Osteoblast (primary cell): ENCODE data around the gene SPTBN2. TPM values are rescaled to one million over a fixed set of nuclear protein-coding genes. Genes with fewer than 3 reads are reported as not detected.
"Not testable (repeated sequence)": the region's sequence is repeated elsewhere in the genome, so short reads cannot be mapped to it uniquely, and the experiment has no call there.

Source experiments
- DNase-seq: peaks from one replicate; pipeline ENCODE4 v3.0.0; 2011; ENCODE audit warnings: low spot score, mixed read lengths; ENCODE audit not compliant: insufficient read length; ENCODE audit errors: missing footprints
- H2AFZ ChIP-seq: 2 replicates; pipeline ENCODE4 v1.6.0; 2011; ENCODE audit warnings: mild to moderate bottlenecking, low read length
- H3K27ac ChIP-seq: 2 replicates; pipeline ENCODE4 v1.5.1; 2011; ENCODE audit warnings: mild to moderate bottlenecking, low read depth, low read length, moderate library complexity
- H3K27me3 ChIP-seq: 2 replicates; pipeline ENCODE4 v1.6.0; 2012; ENCODE audit warnings: mild to moderate bottlenecking, control low read depth, inconsistent platforms, low read length, moderate library complexity; ENCODE audit not compliant: insufficient read depth
- H3K36me3 ChIP-seq: 2 replicates; pipeline ENCODE4 v1.5.1; 2011; ENCODE audit warnings: mild to moderate bottlenecking, low read length, control low read depth, moderate library complexity; ENCODE audit not compliant: insufficient read depth
- H3K4me1 ChIP-seq: 2 replicates; pipeline ENCODE4 v1.5.1; 2011; ENCODE audit warnings: mild to moderate bottlenecking, low read length, control low read depth, moderate library complexity; ENCODE audit not compliant: insufficient read depth
- H3K4me2 ChIP-seq: 2 replicates; pipeline ENCODE4 v1.6.0; 2011; ENCODE audit warnings: mild to moderate bottlenecking, low read length; ENCODE audit not compliant: insufficient read depth
- H3K4me3 ChIP-seq: fragments of 200-600 bp; sonication (generic); 3 replicates; pipeline ENCODE4 v1.5.1; 2012; ENCODE audit warnings: mild to moderate bottlenecking, low read length, inconsistent platforms; ENCODE audit not compliant: insufficient read depth
- H3K79me2 ChIP-seq: 2 replicates; pipeline ENCODE4 v1.6.0; 2012; ENCODE audit warnings: mild to moderate bottlenecking, low read length, control low read depth, inconsistent platforms; ENCODE audit not compliant: insufficient read depth
- H3K9me3 ChIP-seq: 2 replicates; pipeline ENCODE4 v1.5.1; 2011; ENCODE audit warnings: low read depth, low read length, control low read depth
- H4K20me1 ChIP-seq: 2 replicates; pipeline ENCODE4 v1.6.0; 2012; ENCODE audit warnings: mild to moderate bottlenecking, low read length, control low read depth; ENCODE audit not compliant: insufficient read depth
- total RNA-seq: library from RNA; depleted of rRNA; stranded (reverse); fragments of >200 nt; gene quantifications from 2 replicates; pipeline ENCODE4 v1.2.3, GENCODE V29; 2012
- TF ChIP-seq, protein P1 (sequence below): IDR thresholded peaks from 2 replicates; pipeline ENCODE4 v1.5.1; 2011; ENCODE audit warnings: mild to moderate bottlenecking, low read depth, low read length, moderate library complexity; ENCODE audit errors: extremely low read depth

The SPTBN2 gene
- total RNA-seq, 1 donor = 2.2 TPM

DNA sequence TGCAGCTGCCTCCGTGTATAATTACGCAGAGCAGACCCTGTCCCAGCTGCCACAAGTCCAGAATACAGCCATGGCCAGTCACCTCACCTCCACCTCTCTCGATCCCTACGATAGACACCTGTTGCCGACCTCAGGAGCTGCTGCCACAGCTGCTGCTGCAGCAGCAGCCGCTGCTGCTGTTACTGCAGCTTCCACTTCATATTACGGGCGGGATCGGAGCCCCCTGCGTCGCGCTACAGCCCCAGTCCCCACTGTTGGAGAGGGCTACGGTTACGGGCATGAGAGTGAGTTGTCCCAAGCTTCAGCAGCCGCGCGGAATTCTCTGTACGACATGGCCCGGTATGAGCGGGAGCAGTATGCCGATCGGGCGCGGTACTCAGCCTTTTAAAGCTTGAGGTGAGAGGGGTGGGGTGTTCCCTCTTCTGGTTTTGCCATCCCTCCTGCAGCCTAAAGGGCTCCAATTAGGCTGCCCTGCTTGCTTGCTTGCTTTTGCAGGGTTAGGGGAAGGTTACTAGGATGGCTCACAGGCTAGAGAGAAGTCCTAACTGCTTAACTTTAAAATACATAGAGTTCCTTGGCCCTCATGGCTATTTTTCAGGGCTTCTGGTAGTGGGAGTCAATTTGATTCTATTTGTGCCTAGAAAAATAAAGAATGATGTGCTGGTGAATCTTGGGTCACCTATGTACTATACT, 85.1 kb downstream of the SPTBN2 start:
- Histone ChIP-seq H3K4me3 (no peak overlapping the region), H3K27ac (no peak overlapping the region), H3K79me2 (peaks cover 99% of the 10 kb centered on the region), H3K4me1 (peaks cover 40% of the 10 kb centered on the region), H4K20me1 (peaks cover 93% of the 10 kb centered on the region), H3K4me2 (peak overlapping the region; percentile 85), H3K36me3 (peaks cover 86% of the 10 kb centered on the region), H2AFZ (no peak overlapping the region), H3K27me3 (no peaks in the 10 kb centered on the region), H3K9me3 (no peaks in the 10 kb centered on the region)
- DNase-seq = no peak
- TF ChIP-seq, protein P1, sequence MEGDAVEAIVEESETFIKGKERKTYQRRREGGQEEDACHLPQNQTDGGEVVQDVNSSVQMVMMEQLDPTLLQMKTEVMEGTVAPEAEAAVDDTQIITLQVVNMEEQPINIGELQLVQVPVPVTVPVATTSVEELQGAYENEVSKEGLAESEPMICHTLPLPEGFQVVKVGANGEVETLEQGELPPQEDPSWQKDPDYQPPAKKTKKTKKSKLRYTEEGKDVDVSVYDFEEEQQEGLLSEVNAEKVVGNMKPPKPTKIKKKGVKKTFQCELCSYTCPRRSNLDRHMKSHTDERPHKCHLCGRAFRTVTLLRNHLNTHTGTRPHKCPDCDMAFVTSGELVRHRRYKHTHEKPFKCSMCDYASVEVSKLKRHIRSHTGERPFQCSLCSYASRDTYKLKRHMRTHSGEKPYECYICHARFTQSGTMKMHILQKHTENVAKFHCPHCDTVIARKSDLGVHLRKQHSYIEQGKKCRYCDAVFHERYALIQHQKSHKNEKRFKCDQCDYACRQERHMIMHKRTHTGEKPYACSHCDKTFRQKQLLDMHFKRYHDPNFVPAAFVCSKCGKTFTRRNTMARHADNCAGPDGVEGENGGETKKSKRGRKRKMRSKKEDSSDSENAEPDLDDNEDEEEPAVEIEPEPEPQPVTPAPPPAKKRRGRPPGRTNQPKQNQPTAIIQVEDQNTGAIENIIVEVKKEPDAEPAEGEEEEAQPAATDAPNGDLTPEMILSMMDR = no peak

- Histone ChIP-seq H3K4me3 (peak overlapping the region; percentile 89), H3K4me2 (peak overlapping the region; percentile 85), H3K27ac (no peak overlapping the region), H3K27me3 (no peaks in the 10 kb centered on the region), H3K4me1 (peaks cover 47% of the 10 kb centered on the region), H3K9me3 (no peaks in the 10 kb centered on the region), H2AFZ (no peak overlapping the region), H3K79me2 (peaks cover 96% of the 10 kb centered on the region), H3K36me3 (peaks cover 68% of the 10 kb centered on the region), H4K20me1 (peaks cover 86% of the 10 kb centered on the region)
- no peak for DNase-seq
- TF ChIP-seq, protein P1 = no peak
These were observed 87.2 kb downstream of the SPTBN2 start for GRCh38 chr11:66641834-66642233.

- peaks cover 55% of the 10 kb centered on the region for H3K36me3 ChIP-seq
- not testable (repeated sequence) for H2AFZ ChIP-seq, DNase-seq, H3K9me3 ChIP-seq, H3K27me3 ChIP-seq
- peaks cover 96% of the 10 kb centered on the region for H3K79me2 ChIP-seq
- peak overlapping the region; percentile 89 for H3K4me3 ChIP-seq
- peaks cover 44% of the 10 kb centered on the region for H3K4me1 ChIP-seq
- peaks cover 74% of the 10 kb centered on the region for H4K20me1 ChIP-seq
- H3K4me2 ChIP-seq = peak overlapping the region; percentile 85
- peak overlapping the region; percentile 94 for H3K27ac ChIP-seq
These were observed 89.1 kb downstream of the SPTBN2 start for GRCh38 chr11:66639814-66640340.

DNA sequence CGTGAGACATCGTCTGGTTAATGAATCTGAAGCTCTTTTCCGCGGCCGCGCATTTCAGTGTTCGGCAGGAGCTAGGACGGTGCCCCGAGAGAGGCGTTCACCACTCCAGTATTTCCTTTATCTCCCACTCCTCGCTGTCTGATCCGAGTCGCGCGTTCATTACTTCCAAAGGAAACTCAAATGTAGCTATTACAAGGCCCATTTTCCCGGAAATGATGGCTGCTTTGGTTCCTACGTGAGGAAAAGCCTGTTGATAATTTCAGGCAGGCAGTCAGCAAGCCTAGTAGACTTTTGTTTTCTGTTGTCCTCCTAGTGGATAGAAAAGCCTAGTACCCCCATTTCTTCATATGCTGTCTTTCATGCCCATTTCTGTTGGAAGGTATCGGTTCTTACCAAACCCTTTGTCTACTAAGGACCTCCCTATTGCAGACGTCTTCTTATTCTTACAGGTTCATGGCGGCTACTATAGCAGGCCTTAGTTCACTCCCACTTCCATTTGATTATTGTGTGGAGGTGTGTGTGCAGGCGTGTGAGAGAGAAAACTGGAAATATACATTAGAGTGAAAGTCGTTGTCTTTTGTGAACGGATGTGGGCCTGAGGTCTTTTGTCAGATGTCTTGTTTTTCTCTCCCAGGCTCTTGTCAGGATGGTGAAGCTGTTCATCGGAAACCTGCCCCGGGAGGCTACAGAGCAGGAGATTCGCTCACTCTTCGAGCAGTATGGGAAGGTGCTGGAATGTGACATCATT, 89.8 kb downstream of the SPTBN2 start:
- Histone ChIP-seq H3K4me1 (peaks cover 43% of the 10 kb centered on the region), H3K27ac (peak overlapping the region; percentile 94), H3K4me3 (peak overlapping the region; percentile 89), H4K20me1 (peaks cover 69% of the 10 kb centered on the region), H3K36me3 (peaks cover 55% of the 10 kb centered on the region), H3K79me2 (peaks cover 96% of the 10 kb centered on the region), H3K9me3 (no peaks in the 10 kb centered on the region), H3K27me3 (no peaks in the 10 kb centered on the region), H2AFZ (peak overlapping the region; percentile 84), H3K4me2 (peak overlapping the region; percentile 85)
- TF ChIP-seq, protein P1 = peak; percentile 34
- DNase-seq = no peak
